OCI-LY7 (cell line): ENCODE measurements around the gene ANKMY1. TPM values are rescaled to one million over a fixed set of nuclear protein-coding genes. Genes with fewer than 3 reads are reported as not detected.

Experiments
- BruUV-seq: library from RNA; stranded (reverse); fragments of 400-500 nt; replicated peaks from 2 replicates; lab custom pipeline; 2021; lab: Mats Ljungman, UMichigan
- CTCF ChIA-PET: fragments of 300-600 bp; sonication (Branson Sonifier 250); formaldehyde crosslinking; loops from one replicate; lab custom pipeline; 2022; ENCODE audit warnings: antibody characterized with exemption; ENCODE audit not compliant: unreplicated experiment; lab: Charles Lee
- POLR2A ChIA-PET: fragments of 300-600 bp; sonication (Branson Sonifier 250); formaldehyde crosslinking; loops from one replicate; lab custom pipeline; 2022; ENCODE audit warnings: antibody characterized with exemption; lab: Charles Lee
- DNase-seq: peaks from one replicate; pipeline ENCODE4 v3.0.0-alpha.2; 2015; ENCODE audit warnings: low spot score
- H2AFZ ChIP-seq: fragments of 200-600 bp; sonication (generic), shearing (Covaris generic); 2 replicates; pipeline ENCODE4 v1.6.1; 2014; ENCODE audit warnings: mild to moderate bottlenecking, antibody characterized with exemption, low read length, moderate library complexity
- H3K27ac ChIP-seq: fragments of 200-600 bp; sonication (generic); 2 replicates; pipeline ENCODE4 v1.5.1; 2014; ENCODE audit warnings: mixed run types, low read depth, mild to moderate bottlenecking, moderate library complexity, low read length, inconsistent platforms; ENCODE audit not compliant: poor library complexity, severe bottlenecking
- H3K36me3 ChIP-seq: fragments of 200-600 bp; sonication (generic); 2 replicates; pipeline ENCODE4 v1.6.1; 2014; ENCODE audit warnings: mild to moderate bottlenecking, antibody characterized with exemption, low read length, moderate library complexity, mixed read lengths; ENCODE audit not compliant: insufficient read depth
- H3K4me1 ChIP-seq: fragments of 200-600 bp; sonication (generic); 2 replicates; pipeline ENCODE4 v1.5.1; 2014; ENCODE audit warnings: mild to moderate bottlenecking, low read length; ENCODE audit not compliant: insufficient read depth, poor library complexity, severe bottlenecking
- H3K4me2 ChIP-seq: fragments of 200-600 bp; sonication (generic); 2 replicates; pipeline ENCODE4 v1.6.1; 2014; ENCODE audit warnings: mild to moderate bottlenecking, low read length
- H3K4me3 ChIP-seq: fragments of 200-600 bp; sonication (generic); 2 replicates; pipeline ENCODE4 v1.5.1; 2014; ENCODE audit warnings: mild to moderate bottlenecking, low read depth, low read length; ENCODE audit not compliant: poor library complexity, severe bottlenecking
- H3K79me2 ChIP-seq: fragments of 200-600 bp; sonication (generic); 2 replicates; pipeline ENCODE4 v1.6.1; 2016; ENCODE audit warnings: low read depth, mild to moderate bottlenecking, low read length, moderate library complexity, mixed read lengths; ENCODE audit not compliant: insufficient read depth
- H3K9me2 ChIP-seq: fragments of 200-600 bp; sonication (generic); 2 replicates; pipeline ENCODE4 v1.6.1; 2016; ENCODE audit warnings: mild to moderate bottlenecking, low read length, mixed read lengths; ENCODE audit not compliant: insufficient read depth
- H3K9me3 ChIP-seq: fragments of 200-600 bp; sonication (generic); 2 replicates; pipeline ENCODE4 v1.6.1; 2014; ENCODE audit warnings: mild to moderate bottlenecking, mixed run types, low read length, mixed read lengths
- H4K20me1 ChIP-seq: fragments of 200-600 bp; sonication (generic); 2 replicates; pipeline ENCODE4 v1.6.1; 2014; ENCODE audit warnings: mild to moderate bottlenecking, antibody characterized with exemption, low read length, moderate library complexity, mixed read lengths; ENCODE audit not compliant: insufficient read depth
- EZH2phosphoT487 ChIP-seq: fragments of 200-600 bp; sonication (generic); IDR thresholded peaks from 2 replicates; pipeline ENCODE4 v1.6.1; 2018; ENCODE audit warnings: low read depth, borderline replicate concordance, mild to moderate bottlenecking, mixed run types, antibody characterized with exemption, low read length, moderate library complexity, mixed read lengths
- intact Hi-C: fragments of 100-400 bp; cut with micrococcal nuclease; formaldehyde crosslinking; loops from one replicate; pipeline ENCODE4 v1.10.0; 2022; ENCODE audit not compliant: unreplicated experiment
- total RNA-seq, 2 experiments: library from RNA; depleted of rRNA in 1 of 2; stranded (reverse); fragments of >200 nt in 1 of 2; shearing (Covaris generic) in 1 of 2; gene quantifications; 2 replicates each; pipeline ENCODE4 v1.2.3, GENCODE V29; 2014 to 2022
- TF ChIP-seq, protein P1 (sequence below): fragments of 200-600 bp; sonication (generic); conservative IDR thresholded peaks from 2 replicates; pipeline ENCODE4 v1.5.1; 2014; ENCODE audit warnings: mild to moderate bottlenecking, antibody characterized with exemption, low read length, moderate library complexity, mixed read lengths

Gene ANKMY1
- total RNA-seq, 2 experiments from 2014 or later, result 30.6 to 65.9 TPM

DNA sequence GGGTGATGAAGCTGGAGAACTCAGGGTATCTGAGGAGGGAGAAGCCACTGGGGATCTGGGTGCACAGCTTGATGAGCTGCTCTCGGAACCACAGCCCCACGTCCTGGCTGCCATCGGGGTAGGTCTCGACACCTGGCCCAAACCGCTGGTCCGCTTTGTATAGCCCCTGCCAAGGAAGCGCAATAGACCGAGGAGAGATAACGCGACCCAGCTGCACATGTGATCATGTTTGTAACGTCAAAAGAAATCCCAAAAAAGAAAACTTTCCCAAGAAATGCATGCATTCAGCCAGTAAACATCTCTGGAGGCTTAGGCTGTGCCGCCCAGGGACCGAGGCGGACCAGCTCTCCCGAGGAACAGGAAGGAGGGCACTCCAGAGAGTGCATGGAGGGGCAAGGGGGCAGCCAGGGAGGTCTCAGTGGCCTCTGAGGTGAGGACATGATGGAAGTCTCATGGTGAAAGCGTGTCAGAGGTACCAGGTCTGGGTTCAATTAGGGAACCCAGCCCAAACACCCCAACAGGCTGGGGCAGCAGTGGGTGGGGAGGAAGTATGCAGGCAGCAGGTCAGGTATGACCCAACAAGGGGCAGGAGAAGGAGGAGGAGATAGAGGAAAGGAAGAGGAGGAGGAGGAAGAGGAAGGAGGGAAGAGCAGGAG lies 28.3 kb downstream of the ANKMY1 start:
- no peak overlapping the region for H3K27ac ChIP-seq
- peaks cover 40% of the 10 kb centered on the region for H3K9me3 ChIP-seq
- BruUV-seq, result no TSS peak
- no peak overlapping the region for H3K4me3 ChIP-seq
- H3K79me2 ChIP-seq, result no peaks in the 10 kb centered on the region
- ChIA-PET POLR2A (no interaction called here), CTCF (no interaction called here)
- DNase-seq, result no peak
- H2AFZ ChIP-seq, result no peak overlapping the region
- H3K36me3 ChIP-seq, result peaks cover 95% of the 10 kb centered on the region
- TF ChIP-seq, protein P1, sequence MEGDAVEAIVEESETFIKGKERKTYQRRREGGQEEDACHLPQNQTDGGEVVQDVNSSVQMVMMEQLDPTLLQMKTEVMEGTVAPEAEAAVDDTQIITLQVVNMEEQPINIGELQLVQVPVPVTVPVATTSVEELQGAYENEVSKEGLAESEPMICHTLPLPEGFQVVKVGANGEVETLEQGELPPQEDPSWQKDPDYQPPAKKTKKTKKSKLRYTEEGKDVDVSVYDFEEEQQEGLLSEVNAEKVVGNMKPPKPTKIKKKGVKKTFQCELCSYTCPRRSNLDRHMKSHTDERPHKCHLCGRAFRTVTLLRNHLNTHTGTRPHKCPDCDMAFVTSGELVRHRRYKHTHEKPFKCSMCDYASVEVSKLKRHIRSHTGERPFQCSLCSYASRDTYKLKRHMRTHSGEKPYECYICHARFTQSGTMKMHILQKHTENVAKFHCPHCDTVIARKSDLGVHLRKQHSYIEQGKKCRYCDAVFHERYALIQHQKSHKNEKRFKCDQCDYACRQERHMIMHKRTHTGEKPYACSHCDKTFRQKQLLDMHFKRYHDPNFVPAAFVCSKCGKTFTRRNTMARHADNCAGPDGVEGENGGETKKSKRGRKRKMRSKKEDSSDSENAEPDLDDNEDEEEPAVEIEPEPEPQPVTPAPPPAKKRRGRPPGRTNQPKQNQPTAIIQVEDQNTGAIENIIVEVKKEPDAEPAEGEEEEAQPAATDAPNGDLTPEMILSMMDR, result no peak
- no peak for TF ChIP-seq EZH2phosphoT487
- intact Hi-C loops, result no loop called here
- no peaks in the 10 kb centered on the region for H4K20me1 ChIP-seq
- H3K4me1 ChIP-seq, result no peaks in the 10 kb centered on the region
- H3K9me2 ChIP-seq, result no peaks in the 10 kb centered on the region
- H3K4me2 ChIP-seq, result no peak overlapping the region

DNA sequence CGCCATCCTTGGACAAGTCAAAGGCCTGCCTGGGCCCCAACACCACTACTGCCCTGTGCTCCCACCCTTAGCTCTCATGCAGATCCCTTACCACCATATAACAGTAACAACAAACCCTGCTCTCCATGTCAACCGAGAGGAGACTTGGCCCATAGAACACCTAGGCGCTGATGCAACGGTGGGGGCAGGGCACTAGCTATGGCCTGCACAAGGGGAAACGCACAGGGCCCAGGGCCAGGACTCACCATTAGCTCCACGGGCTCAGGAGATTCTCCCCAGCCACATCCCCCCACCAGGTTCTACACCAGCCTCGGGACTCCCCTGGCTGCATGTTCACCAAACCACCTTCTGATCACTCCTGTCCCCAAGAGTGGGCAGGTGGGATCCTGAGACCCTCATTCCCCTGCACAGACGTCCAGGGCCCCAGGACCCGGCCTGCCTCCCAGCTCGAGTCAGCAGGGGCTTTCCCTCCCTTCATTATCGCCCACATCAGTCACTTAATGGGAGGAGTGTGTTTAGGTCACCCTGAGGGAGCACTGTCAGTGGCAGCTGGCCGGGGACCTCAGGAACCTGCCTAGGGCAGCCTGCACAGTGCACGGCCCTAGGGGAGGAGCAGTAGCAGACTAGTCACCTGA lies 29.3 kb downstream of the ANKMY1 start:
- Histone ChIP-seq H3K27ac (no peak overlapping the region), H3K9me3 (peaks cover 46% of the 10 kb centered on the region), H3K36me3 (peaks cover 95% of the 10 kb centered on the region), H4K20me1 (no peaks in the 10 kb centered on the region), H3K9me2 (no peaks in the 10 kb centered on the region), H3K79me2 (no peaks in the 10 kb centered on the region), H3K4me2 (no peak overlapping the region), H2AFZ (no peak overlapping the region), H3K4me3 (no peak overlapping the region), H3K4me1 (no peaks in the 10 kb centered on the region)
- no TSS peak for BruUV-seq
- ChIA-PET CTCF (no interaction called here), POLR2A (no interaction called here)
- DNase-seq, result no peak
- intact Hi-C loops, result no loop called here
- no peak for TF ChIP-seq EZH2phosphoT487
- TF ChIP-seq, protein P1, result no peak

DNA sequence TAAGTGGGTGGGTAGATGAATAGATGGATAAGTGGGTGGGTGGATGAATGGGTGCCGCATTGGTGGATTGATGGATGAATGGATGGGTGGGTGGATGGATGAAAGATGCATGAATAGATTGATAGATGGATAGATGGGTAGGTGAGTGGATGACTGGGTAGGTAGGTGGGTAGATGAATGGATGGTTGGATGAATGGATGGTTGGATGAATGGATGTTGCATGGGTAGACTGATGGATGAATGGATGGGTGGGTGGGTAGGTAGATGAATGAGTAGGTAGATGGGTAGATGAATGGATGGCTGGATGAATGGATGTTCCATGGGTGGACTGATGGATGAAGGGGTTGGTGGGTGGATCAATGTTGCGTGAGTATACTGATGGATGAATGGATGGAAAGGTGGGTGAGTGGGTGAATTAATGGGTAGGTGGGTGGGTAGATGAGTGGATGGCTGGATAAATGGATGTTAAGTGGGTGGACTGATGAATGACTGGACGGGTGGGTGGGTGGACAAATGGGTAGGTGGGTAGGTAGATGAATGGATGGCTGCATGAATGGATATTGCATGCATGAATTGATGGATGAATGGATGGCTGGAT lies 30.5 kb downstream of the ANKMY1 start:
- H4K20me1 ChIP-seq, result no peaks in the 10 kb centered on the region
- ChIA-PET POLR2A (interaction anchor here (0.7 kb wide), 1 partner anchor 567 kb away, joined by 3 read pairs; no protein-coding TSS in a partner anchor), CTCF (no interaction called here)
- H3K4me3 ChIP-seq, result no peak overlapping the region
- no peaks in the 10 kb centered on the region for H3K9me2 ChIP-seq
- TF ChIP-seq EZH2phosphoT487, result no peak
- TF ChIP-seq, protein P1, result no peak
- DNase-seq, result no peak
- no peak overlapping the region for H3K4me2 ChIP-seq
- H2AFZ ChIP-seq, result no peak overlapping the region
- H3K4me1 ChIP-seq, result no peaks in the 10 kb centered on the region
- no peaks in the 10 kb centered on the region for H3K79me2 ChIP-seq
- peaks cover 44% of the 10 kb centered on the region for H3K9me3 ChIP-seq
- H3K27ac ChIP-seq, result no peak overlapping the region
- intact Hi-C loops, result no loop called here
- no TSS peak for BruUV-seq
- H3K36me3 ChIP-seq, result peaks cover 96% of the 10 kb centered on the region
